ENCODE results near the gene MS4A10.

DNA sequence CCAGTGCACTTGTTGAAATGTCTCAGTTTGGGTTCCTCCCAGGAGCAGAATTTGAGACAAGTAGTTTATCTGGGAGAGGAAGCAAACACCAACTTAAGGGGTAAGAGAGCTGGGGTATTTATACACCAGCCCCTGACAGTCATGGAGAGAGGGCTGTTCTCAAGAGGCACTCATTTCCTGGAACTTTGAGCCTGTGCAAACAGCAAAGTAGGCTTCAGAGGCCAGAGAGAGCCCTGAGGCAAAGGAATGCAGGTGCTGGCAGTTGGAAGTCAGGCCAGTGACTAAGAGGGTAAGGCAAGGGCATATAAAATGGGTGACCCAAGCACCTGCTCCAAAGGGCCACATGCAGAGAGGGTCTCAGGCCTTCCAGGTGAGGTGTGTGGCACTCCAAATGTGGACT lies 44.6 kb upstream of the MS4A10 start:
- TF ChIP-seq, protein P1, sequence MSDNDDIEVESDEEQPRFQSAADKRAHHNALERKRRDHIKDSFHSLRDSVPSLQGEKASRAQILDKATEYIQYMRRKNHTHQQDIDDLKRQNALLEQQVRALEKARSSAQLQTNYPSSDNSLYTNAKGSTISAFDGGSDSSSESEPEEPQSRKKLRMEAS (CRISPR knock-in tag; IDR thresholded peaks at IDR 0.05) = no peak
- no peak for TF ChIP-seq CREB1 (CRISPR knock-in tag; IDR thresholded peaks at IDR 0.05)
- TF ChIP-seq, protein P2, sequence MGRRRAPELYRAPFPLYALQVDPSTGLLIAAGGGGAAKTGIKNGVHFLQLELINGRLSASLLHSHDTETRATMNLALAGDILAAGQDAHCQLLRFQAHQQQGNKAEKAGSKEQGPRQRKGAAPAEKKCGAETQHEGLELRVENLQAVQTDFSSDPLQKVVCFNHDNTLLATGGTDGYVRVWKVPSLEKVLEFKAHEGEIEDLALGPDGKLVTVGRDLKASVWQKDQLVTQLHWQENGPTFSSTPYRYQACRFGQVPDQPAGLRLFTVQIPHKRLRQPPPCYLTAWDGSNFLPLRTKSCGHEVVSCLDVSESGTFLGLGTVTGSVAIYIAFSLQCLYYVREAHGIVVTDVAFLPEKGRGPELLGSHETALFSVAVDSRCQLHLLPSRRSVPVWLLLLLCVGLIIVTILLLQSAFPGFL (CRISPR knock-in tag; IDR thresholded peaks at IDR 0.05; ENCODE audit: borderline replicate concordance) = no peak
- TF ChIP-seq, protein P3, sequence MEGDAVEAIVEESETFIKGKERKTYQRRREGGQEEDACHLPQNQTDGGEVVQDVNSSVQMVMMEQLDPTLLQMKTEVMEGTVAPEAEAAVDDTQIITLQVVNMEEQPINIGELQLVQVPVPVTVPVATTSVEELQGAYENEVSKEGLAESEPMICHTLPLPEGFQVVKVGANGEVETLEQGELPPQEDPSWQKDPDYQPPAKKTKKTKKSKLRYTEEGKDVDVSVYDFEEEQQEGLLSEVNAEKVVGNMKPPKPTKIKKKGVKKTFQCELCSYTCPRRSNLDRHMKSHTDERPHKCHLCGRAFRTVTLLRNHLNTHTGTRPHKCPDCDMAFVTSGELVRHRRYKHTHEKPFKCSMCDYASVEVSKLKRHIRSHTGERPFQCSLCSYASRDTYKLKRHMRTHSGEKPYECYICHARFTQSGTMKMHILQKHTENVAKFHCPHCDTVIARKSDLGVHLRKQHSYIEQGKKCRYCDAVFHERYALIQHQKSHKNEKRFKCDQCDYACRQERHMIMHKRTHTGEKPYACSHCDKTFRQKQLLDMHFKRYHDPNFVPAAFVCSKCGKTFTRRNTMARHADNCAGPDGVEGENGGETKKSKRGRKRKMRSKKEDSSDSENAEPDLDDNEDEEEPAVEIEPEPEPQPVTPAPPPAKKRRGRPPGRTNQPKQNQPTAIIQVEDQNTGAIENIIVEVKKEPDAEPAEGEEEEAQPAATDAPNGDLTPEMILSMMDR (IDR thresholded peaks at IDR 0.05) = no peak
- no peak for TF ChIP-seq RORB (CRISPR knock-in tag; IDR thresholded peaks at IDR 0.05)
- no peak for TF ChIP-seq CBFB (CRISPR knock-in tag; IDR thresholded peaks at IDR 0.05; ENCODE audit: low read depth)
- TF ChIP-seq, protein P4, sequence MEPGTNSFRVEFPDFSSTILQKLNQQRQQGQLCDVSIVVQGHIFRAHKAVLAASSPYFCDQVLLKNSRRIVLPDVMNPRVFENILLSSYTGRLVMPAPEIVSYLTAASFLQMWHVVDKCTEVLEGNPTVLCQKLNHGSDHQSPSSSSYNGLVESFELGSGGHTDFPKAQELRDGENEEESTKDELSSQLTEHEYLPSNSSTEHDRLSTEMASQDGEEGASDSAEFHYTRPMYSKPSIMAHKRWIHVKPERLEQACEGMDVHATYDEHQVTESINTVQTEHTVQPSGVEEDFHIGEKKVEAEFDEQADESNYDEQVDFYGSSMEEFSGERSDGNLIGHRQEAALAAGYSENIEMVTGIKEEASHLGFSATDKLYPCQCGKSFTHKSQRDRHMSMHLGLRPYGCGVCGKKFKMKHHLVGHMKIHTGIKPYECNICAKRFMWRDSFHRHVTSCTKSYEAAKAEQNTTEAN (CRISPR knock-in tag; IDR thresholded peaks at IDR 0.05) = no peak
- TF ChIP-seq SP1 (CRISPR knock-in tag; conservative IDR thresholded peaks at IDR 0.05) = no peak
- TF ChIP-seq FOXP1 (CRISPR knock-in tag; IDR thresholded peaks at IDR 0.05; ENCODE audit: borderline replicate concordance) = no peak
- TF ChIP-seq ZNF416 (CRISPR knock-in tag; IDR thresholded peaks at IDR 0.05) = no peak
- no peak for TF ChIP-seq NFYB (CRISPR knock-in tag; conservative IDR thresholded peaks at IDR 0.05; ENCODE audit: low read depth)
- TF ChIP-seq, protein P5, sequence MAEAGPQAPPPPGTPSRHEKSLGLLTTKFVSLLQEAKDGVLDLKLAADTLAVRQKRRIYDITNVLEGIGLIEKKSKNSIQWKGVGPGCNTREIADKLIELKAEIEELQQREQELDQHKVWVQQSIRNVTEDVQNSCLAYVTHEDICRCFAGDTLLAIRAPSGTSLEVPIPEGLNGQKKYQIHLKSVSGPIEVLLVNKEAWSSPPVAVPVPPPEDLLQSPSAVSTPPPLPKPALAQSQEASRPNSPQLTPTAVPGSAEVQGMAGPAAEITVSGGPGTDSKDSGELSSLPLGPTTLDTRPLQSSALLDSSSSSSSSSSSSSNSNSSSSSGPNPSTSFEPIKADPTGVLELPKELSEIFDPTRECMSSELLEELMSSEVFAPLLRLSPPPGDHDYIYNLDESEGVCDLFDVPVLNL (CRISPR knock-in tag; IDR thresholded peaks at IDR 0.05; ENCODE audit: borderline replicate concordance, low read depth) = no peak
- TF ChIP-seq, protein P6, sequence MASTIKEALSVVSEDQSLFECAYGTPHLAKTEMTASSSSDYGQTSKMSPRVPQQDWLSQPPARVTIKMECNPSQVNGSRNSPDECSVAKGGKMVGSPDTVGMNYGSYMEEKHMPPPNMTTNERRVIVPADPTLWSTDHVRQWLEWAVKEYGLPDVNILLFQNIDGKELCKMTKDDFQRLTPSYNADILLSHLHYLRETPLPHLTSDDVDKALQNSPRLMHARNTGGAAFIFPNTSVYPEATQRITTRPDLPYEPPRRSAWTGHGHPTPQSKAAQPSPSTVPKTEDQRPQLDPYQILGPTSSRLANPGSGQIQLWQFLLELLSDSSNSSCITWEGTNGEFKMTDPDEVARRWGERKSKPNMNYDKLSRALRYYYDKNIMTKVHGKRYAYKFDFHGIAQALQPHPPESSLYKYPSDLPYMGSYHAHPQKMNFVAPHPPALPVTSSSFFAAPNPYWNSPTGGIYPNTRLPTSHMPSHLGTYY (CRISPR knock-in tag; IDR thresholded peaks at IDR 0.05) = no peak
- TF ChIP-seq, protein P7, sequence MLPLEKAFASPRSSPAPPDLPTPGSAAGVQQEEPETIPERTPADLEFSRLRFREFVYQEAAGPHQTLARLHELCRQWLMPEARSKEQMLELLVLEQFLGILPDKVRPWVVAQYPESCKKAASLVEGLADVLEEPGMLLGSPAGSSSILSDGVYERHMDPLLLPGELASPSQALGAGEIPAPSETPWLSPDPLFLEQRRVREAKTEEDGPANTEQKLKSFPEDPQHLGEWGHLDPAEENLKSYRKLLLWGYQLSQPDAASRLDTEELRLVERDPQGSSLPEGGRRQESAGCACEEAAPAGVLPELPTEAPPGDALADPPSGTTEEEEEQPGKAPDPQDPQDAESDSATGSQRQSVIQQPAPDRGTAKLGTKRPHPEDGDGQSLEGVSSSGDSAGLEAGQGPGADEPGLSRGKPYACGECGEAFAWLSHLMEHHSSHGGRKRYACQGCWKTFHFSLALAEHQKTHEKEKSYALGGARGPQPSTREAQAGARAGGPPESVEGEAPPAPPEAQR (CRISPR knock-in tag; IDR thresholded peaks at IDR 0.05) = no peak

Measured in WTC11 (cell line).